ENCODE measurements around the gene UBB. TPM values are rescaled to one million over a fixed set of nuclear protein-coding genes. Genes with fewer than 3 reads are reported as not detected.

Gene UBB
- total RNA-seq, 1 experiment from 2014 or later = 1,609 TPM

DNA sequence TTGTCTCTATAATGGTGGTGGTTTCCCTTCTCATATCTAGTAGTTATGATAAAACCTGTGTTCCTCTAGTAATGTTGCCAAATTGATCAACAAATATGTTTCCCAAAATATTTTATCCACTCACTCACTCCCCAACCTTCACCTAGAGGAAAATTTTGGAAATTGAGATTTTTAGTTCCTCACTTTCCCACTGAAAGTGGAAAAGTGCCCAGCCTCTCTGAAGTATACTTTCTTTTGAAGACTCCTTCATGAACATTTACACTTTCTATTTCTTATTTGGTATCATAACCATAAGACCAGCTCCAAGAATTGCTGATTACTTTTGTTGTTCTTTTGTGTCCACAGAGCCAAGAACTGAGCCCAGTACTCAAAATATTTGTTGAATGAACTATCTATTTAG lies 22.5 kb upstream of the UBB start:
- Histone ChIP-seq H3K79me1 (ENCODE audit: insufficient read depth, low read depth, low read length, poor library complexity, severe bottlenecking) (no peaks in the 10 kb centered on the region), H3K23ac (ENCODE audit: insufficient read length, low read depth, low read length) (no peak overlapping the region), H3T11ph (ENCODE audit: low read length) (no peak overlapping the region), H3K4me2 (ENCODE audit: insufficient read depth, insufficient read length, low read length) (no peak overlapping the region), H3K9ac (ENCODE audit: extremely low read depth, insufficient read length, low read length) (no peak overlapping the region), H2AK5ac (ENCODE audit: insufficient read length, low read length) (no peak overlapping the region), H3K14ac (ENCODE audit: insufficient read depth, low read length) (no peak overlapping the region), H2AFZ (ENCODE audit: low read length) (no peak overlapping the region), H2BK15ac (ENCODE audit: low read depth, low read length) (no peak overlapping the region), H3K9me3 (ENCODE audit: control insufficient read depth, low read depth, low read length) (no peaks in the 10 kb centered on the region), H4K20me1 (ENCODE audit: control insufficient read depth, insufficient read depth, insufficient read length) (no peaks in the 10 kb centered on the region), H3K4ac (ENCODE audit: low read depth, low read length) (no peak overlapping the region), H2BK20ac (ENCODE audit: low read depth, low read length, poor library complexity, severe bottlenecking) (no peak overlapping the region), H2BK120ac (ENCODE audit: low read depth, low read length, poor library complexity, severe bottlenecking) (no peak overlapping the region), H2BK5ac (ENCODE audit: insufficient read length, low read length) (no peak overlapping the region), H3K27me3 (ENCODE audit: insufficient read depth, low read length) (no peaks in the 10 kb centered on the region), H3K4me1 (ENCODE audit: insufficient read depth, low read length) (no peaks in the 10 kb centered on the region), H3K23me2 (ENCODE audit: insufficient read length, low read depth, low read length, poor library complexity, severe bottlenecking) (no peaks in the 10 kb centered on the region), H4K8ac (replicated peaks; ENCODE audit: insufficient read length, low read depth, low read length) (no peak overlapping the region), H4K5ac (ENCODE audit: insufficient read length, low read depth, low read length) (no peak overlapping the region), H3K79me2 (ENCODE audit: insufficient read depth, low read length) (no peaks in the 10 kb centered on the region), H3K18ac (ENCODE audit: insufficient read length, low read depth, low read length) (no peak overlapping the region), H2BK12ac (ENCODE audit: insufficient read length, low read depth, low read length) (no peak overlapping the region), H3K27ac (ENCODE audit: insufficient read length, low read depth, low read length) (no peak overlapping the region), H3K56ac (ENCODE audit: insufficient read length, low read depth, low read length) (no peak overlapping the region), H4K91ac (ENCODE audit: insufficient read length, low read depth, low read length) (no peak overlapping the region)
- Mint-ChIP-seq H3K36me3 (ENCODE audit: insufficient read depth in 1 of 3, low read depth in 3 of 3) (peaks cover 0 to 2% (median 0%) of the 10 kb centered on the region in 3 experiments; a peak in 1 of 7 replicates), H3K27ac (no peak overlapping the region), H3K27me3 (ENCODE audit: low read depth) (peaks cover 22% of the 10 kb centered on the region), H3K9me3 (no peaks in the 10 kb centered on the region), H3K4me3 (no peak overlapping the region), H3K4me1 (peaks cover 9 to 11% of the 10 kb centered on the region in 2 experiments)
- TF ChIP-seq CTCF (conservative IDR thresholded peaks at IDR 0.05) = no peak
- DNase-seq = no peak
